SK-N-SH (cell line): ENCODE measurements around the gene EP300. TPM values are rescaled to one million over a fixed set of nuclear protein-coding genes. Genes with fewer than 3 reads are reported as not detected.
"Not testable (repeated sequence)": the region's sequence is repeated elsewhere in the genome, so short reads cannot be mapped to it uniquely, and the experiment has no call there.

Source experiments
- CTCF ChIA-PET: fragments of 300-600, 350-600 bp; formaldehyde crosslinking; extraction: SDS; loops from one replicate; lab custom pipeline; 2021; lab: Yijun Ruan, JAX
- POLR2A ChIA-PET: fragments of 350-600 bp; sonication (Branson Sonifier 250); formaldehyde crosslinking; extraction: SDS; loops from one replicate; lab custom pipeline; 2020; ENCODE audit warnings: antibody characterized with exemption, inconsistent platforms; lab: Yijun Ruan, JAX
- DNase-seq: peaks from one replicate; pipeline ENCODE4 v3.0.0; 2012
- H2AFZ ChIP-seq: fragments of 200-600 bp; sonication (generic); 2 replicates; pipeline ENCODE4 v1.8.1; 2016; ENCODE audit warnings: antibody characterized with exemption, mild to moderate bottlenecking, low read depth
- H3F3A ChIP-seq: fragments of 200-600 bp; sonication (generic); replicated peaks from 2 replicates; pipeline ENCODE3; 2016; ENCODE audit warnings: antibody characterized with exemption, mild to moderate bottlenecking; ENCODE audit not compliant: insufficient read depth
- H3K27ac ChIP-seq, 2 experiments: fragments of 200-500 bp in 1 of 2; fragments of 200-600 bp in 1 of 2; sonication (Bioruptor generic) in 1 of 2; sonication (generic), shearing (Covaris generic) in 1 of 2; 2 replicates each; pipeline versions ENCODE4 v1.5.1 to v1.6.1; 2014 to 2016; ENCODE audit warnings: low read depth in 2 of 2, inconsistent platforms in 1 of 2, low read length in 1 of 2, mild to moderate bottlenecking in 1 of 2, mixed read lengths in 1 of 2
- H3K27me3 ChIP-seq: fragments of 200-600 bp; sonication (generic), shearing (Covaris generic); 2 replicates; pipeline ENCODE4 v1.6.1; 2016; ENCODE audit warnings: mixed run types; ENCODE audit not compliant: insufficient read depth
- H3K36me3 ChIP-seq, 2 experiments: fragments of 200-500 bp in 1 of 2; fragments of 200-600 bp in 1 of 2; sonication (Bioruptor generic) in 1 of 2; sonication (generic) in 1 of 2; replicated peaks in 1 of 2; 2 replicates each; pipeline versions ENCODE3 to v1.5.1; 2014 to 2016; ENCODE audit warnings: low read length in 1 of 2, mild to moderate bottlenecking in 1 of 2; ENCODE audit not compliant: insufficient read depth in 2 of 2, control insufficient read depth in 1 of 2
- H3K4me1 ChIP-seq, 2 experiments: fragments of 200-500 bp in 1 of 2; fragments of 200-600 bp in 1 of 2; sonication (Bioruptor generic) in 1 of 2; sonication (generic), shearing (Covaris generic) in 1 of 2; 2 replicates each; pipeline versions ENCODE4 v1.5.1 to v1.6.1; 2014 to 2016; ENCODE audit warnings: low read depth in 1 of 2, low read length in 1 of 2, mixed run types in 1 of 2; ENCODE audit not compliant: insufficient read depth in 2 of 2, control insufficient read depth in 1 of 2
- H3K4me2 ChIP-seq: fragments of 200-600 bp; sonication (generic), shearing (Covaris generic); 2 replicates; pipeline ENCODE4 v1.6.1; 2017; ENCODE audit warnings: mixed run types
- H3K4me3 ChIP-seq, 2 experiments: fragments of 200-500 bp in 1 of 2; fragments of 200-600 bp in 1 of 2; sonication (Bioruptor generic) in 1 of 2; sonication (generic), shearing (Covaris generic) in 1 of 2; 2 replicates each; pipeline versions ENCODE4 v1.5.1 to v1.8.1; 2014 to 2016; ENCODE audit warnings: low read depth in 2 of 2, inconsistent platforms in 1 of 2, low read length in 1 of 2, mild to moderate bottlenecking in 1 of 2, mixed read lengths in 1 of 2, moderate library complexity in 1 of 2
- H3K79me2 ChIP-seq: fragments of 200-600 bp; sonication (generic); 2 replicates; pipeline ENCODE4 v1.8.1; 2017; ENCODE audit warnings: mild to moderate bottlenecking; ENCODE audit not compliant: insufficient read depth
- H3K9ac ChIP-seq: fragments of 200-600 bp; sonication (generic); 2 replicates; pipeline ENCODE4 v1.6.1; 2017; ENCODE audit warnings: mixed run types
- H3K9me2 ChIP-seq: fragments of 200-600 bp; sonication (generic); 2 replicates; pipeline ENCODE4 v1.6.1; 2017; ENCODE audit warnings: mixed run types
- H3K9me3 ChIP-seq: fragments of 200-600 bp; sonication (generic); 2 replicates; pipeline ENCODE4 v1.6.1; 2017; ENCODE audit warnings: mixed run types, mild to moderate bottlenecking, moderate library complexity
- H4K20me1 ChIP-seq: fragments of 200-600 bp; sonication (generic); 2 replicates; pipeline ENCODE4 v1.6.1; 2017; ENCODE audit warnings: mild to moderate bottlenecking, mixed run types; ENCODE audit not compliant: insufficient read depth
- ELF1 ChIP-seq: IDR thresholded peaks from 2 replicates; pipeline ENCODE4 v1.4.0; 2012
- EZH2phosphoT487 ChIP-seq: fragments of 200-600 bp; sonication (generic); IDR thresholded peaks from 2 replicates; pipeline ENCODE4 v1.6.1; 2017; ENCODE audit warnings: low read depth, mixed run types, mild to moderate bottlenecking, antibody characterized with exemption, moderate library complexity, borderline replicate concordance
- FOXJ3 ChIP-seq: sonication (generic); formaldehyde crosslinking; IDR thresholded peaks from 2 replicates; pipeline ENCODE4 v1.5.1; 2020; ENCODE audit warnings: mild to moderate bottlenecking, missing genetic modification reagents
- RAD21 ChIP-seq: IDR thresholded peaks from 2 replicates; pipeline ENCODE4 v1.6.1; 2012; ENCODE audit warnings: mild to moderate bottlenecking, low read length
- SMC3 ChIP-seq: IDR thresholded peaks from 2 replicates; pipeline ENCODE4 v1.6.1; 2012; ENCODE audit warnings: low read depth, low read length, improper control_type of control experiment
- TAF1 ChIP-seq: IDR thresholded peaks from 2 replicates; pipeline ENCODE4 v1.6.1; 2012; ENCODE audit warnings: low read depth, mild to moderate bottlenecking, low read length, moderate library complexity, borderline replicate concordance
- TEAD4 ChIP-seq: IDR thresholded peaks from 2 replicates; pipeline ENCODE4 v1.4.0; 2012; ENCODE audit warnings: mild to moderate bottlenecking, borderline replicate concordance; ENCODE audit not compliant: insufficient read depth
- WGBS: methylation state at CpG from one replicate; pipeline ENCODE4 v1.1.6; 2017; ENCODE audit warnings: low lambda C conversion rate; 5-methylcytosine and 5-hydroxymethylcytosine counted together
- polyA plus RNA-seq, 3 experiments: library from polyadenylated mRNA; depleted of rRNA; stranded (reverse); fragments of >200 nt; gene quantifications; 2 replicates each; pipeline ENCODE4 v1.2.3, GENCODE V29; 2012

Gene EP300
- polyA plus RNA-seq, 1 of the 3 experiments (the other 2 are of a cell fraction): 7.1 TPM

DNA sequence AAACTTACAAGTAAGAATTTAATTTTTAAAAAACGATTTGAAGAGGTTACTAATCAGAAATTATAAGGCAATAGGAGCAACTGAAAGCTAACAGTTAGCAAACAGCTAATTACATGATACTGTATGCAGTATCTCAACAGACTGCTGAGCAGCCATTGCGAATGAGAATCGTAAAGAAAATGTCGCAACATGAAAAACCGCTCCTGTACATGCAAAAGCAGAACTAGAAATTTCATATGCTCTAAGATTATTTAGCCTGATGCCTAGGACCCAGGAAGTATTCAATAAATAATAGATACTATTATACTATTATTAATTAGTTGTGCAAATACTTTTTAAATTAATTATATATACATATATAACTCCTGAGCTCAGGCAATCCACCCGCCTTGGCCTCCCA, 48.7 kb upstream of the EP300 start:
- no peaks in the 10 kb centered on the region for H3K36me3 ChIP-seq
- no peak for TF ChIP-seq EZH2phosphoT487
- TF ChIP-seq FOXJ3 (CRISPR knock-in tag): no peak
- no peak for TF ChIP-seq TAF1
- no peak for TF ChIP-seq ELF1
- TF ChIP-seq SMC3: no peak
- TF ChIP-seq, all 33 proteins: peak for 0
- no peak overlapping the region for H3K4me3 ChIP-seq
- DNase-seq: no peak
- no peaks in the 10 kb centered on the region for H4K20me1 ChIP-seq
- ChIA-PET POLR2A (no interaction called here), CTCF (no interaction called here)
- H3K79me2 ChIP-seq: no peaks in the 10 kb centered on the region
- no peaks in the 10 kb centered on the region for H3K27me3 ChIP-seq
- H3F3A ChIP-seq: no peaks in the 10 kb centered on the region
- H3K9me3 ChIP-seq: no peaks in the 10 kb centered on the region
- H3K27ac ChIP-seq: no peak overlapping the region
- H3K4me1 ChIP-seq: no peaks in the 10 kb centered on the region
- H3K9me2 ChIP-seq: no peaks in the 10 kb centered on the region
- H3K9ac ChIP-seq: no peak overlapping the region
- no peak overlapping the region for H2AFZ ChIP-seq
- WGBS: 79% methylated on average over 6 of the region's 6 CpGs
- H3K4me2 ChIP-seq: no peak overlapping the region

DNA sequence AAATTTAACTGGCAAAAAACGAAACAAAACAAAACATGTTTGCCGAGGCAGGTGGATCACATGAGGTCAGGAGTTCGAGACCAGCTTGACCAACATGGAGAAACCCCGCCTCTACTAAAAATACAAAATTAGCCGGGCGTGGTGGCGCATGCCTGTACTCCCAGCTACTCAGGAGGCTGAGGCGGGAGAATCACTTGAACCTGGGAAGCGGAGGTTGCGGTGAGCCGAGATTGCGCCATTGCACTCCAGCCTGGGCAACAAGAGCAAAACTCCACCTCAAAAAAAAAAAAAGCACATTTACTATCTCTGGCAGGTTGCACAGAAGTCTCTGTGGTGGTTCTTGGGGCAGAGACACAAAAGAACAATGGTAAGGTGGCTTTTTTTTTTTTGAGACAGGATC, 46.8 kb upstream of the EP300 start:
- H3K9me3 ChIP-seq, CTCF ChIA-PET, H3K79me2 ChIP-seq, H3K27ac ChIP-seq, H3K4me1 ChIP-seq, H4K20me1 ChIP-seq, H3K36me3 ChIP-seq, H3K4me2 ChIP-seq, POLR2A ChIA-PET, H3K27me3 ChIP-seq, H3K4me3 ChIP-seq, H3K9me2 ChIP-seq, H3F3A ChIP-seq, H2AFZ ChIP-seq, DNase-seq, H3K9ac ChIP-seq: not testable (repeated sequence)
- WGBS: 91% methylated on average over 12 of the region's 12 CpGs

DNA sequence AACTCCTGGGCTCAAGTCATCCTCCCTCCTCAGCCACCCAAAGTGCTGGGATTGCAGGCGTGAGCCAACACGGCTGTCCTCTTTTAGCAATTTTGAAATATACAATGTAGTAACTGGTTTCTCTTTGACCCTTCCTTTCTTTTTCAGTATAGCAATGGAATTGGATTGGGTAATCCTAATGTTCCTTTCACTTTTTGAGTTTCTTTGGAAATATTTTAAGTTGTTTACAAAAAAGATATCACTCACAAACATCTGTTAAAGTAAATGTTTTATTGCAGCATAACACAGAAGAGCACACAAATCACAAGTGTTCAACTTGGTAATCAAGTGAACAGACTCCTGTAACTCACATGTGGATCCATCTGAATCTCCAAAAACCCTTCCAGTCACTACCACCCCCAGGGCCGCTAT, 44.6 kb upstream of the EP300 start:
- H3K4me2 ChIP-seq: no peak overlapping the region
- DNase-seq: no peak
- H2AFZ ChIP-seq: no peak overlapping the region
- no peaks in the 10 kb centered on the region for H3K79me2 ChIP-seq
- no peak overlapping the region for H3K4me3 ChIP-seq
- H3K9me3 ChIP-seq: no peaks in the 10 kb centered on the region
- TF ChIP-seq RAD21 (no peak), TEAD4 (no peak)
- H3K27ac ChIP-seq: no peak overlapping the region
- no peaks in the 10 kb centered on the region for H3K27me3 ChIP-seq
- no peaks in the 10 kb centered on the region for H3K36me3 ChIP-seq
- no peaks in the 10 kb centered on the region; a peak in 1 of 4 replicates for H3K4me1 ChIP-seq
- H3F3A ChIP-seq: no peaks in the 10 kb centered on the region
- CTCF ChIA-PET: no interaction called here
- no peak overlapping the region for H3K9ac ChIP-seq
- H4K20me1 ChIP-seq: no peaks in the 10 kb centered on the region
- POLR2A ChIA-PET: no interaction called here
- 91% methylated on average over 3 of the region's 3 CpGs for WGBS
- no peaks in the 10 kb centered on the region for H3K9me2 ChIP-seq

DNA sequence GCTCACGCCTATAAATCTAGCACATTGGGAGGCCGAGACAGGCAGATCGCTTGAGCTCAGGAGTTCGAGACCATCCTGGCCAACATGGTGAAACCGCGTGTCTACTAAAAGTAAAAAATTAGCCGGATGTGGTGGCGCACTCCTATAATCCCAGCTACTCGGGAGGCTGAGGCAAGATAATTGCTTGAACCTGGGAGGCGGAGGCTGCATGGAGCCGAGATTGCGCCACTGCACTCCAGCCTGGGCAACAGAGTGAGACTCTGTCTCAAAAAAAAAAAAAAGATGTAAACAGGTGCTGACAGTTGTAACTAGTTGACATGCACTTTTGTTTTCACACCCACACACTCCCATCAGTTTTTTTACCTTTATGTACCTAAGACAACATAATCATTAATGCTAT, 44.0 kb upstream of the EP300 start:
- H2AFZ ChIP-seq, H3K9me3 ChIP-seq, H3K4me3 ChIP-seq, H3K4me1 ChIP-seq, H3K9ac ChIP-seq, H3F3A ChIP-seq, H3K27ac ChIP-seq, H3K36me3 ChIP-seq, H3K9me2 ChIP-seq, H4K20me1 ChIP-seq, DNase-seq, POLR2A ChIA-PET, H3K4me2 ChIP-seq, CTCF ChIA-PET, H3K79me2 ChIP-seq, H3K27me3 ChIP-seq: not testable (repeated sequence)
- 98% methylated on average over 12 of the region's 12 CpGs for WGBS
